ENCODE results near the gene TXN2. TPM values are rescaled to one million over a fixed set of nuclear protein-coding genes. Genes with fewer than 3 reads are reported as not detected.

TXN2 gene
- total RNA-seq, 1 experiment from 2014 or later, result 58.6 TPM

GRCh38 chr22:36449596-36450175, 31.8 kb downstream of the TXN2 start:
- no peaks in the 10 kb centered on the region for H4K20me1 ChIP-seq (ENCODE audit: control insufficient read depth, insufficient read depth, insufficient read length)
- no peak overlapping the region for H3K27ac Mint-ChIP-seq
- no peak overlapping the region for H3K4me3 Mint-ChIP-seq
- H3K36me3 Mint-ChIP-seq (ENCODE audit: insufficient read depth in 1 of 3, low read depth in 3 of 3), result peaks cover 0 to 3% (median 0%) of the 10 kb centered on the region in 3 experiments; a peak in 1 of 7 replicates
- no peak overlapping the region for H3K9ac ChIP-seq (ENCODE audit: extremely low read depth, insufficient read length, low read length)
- H4K91ac ChIP-seq (ENCODE audit: insufficient read length, low read depth, low read length), result no peak overlapping the region
- H3K4me1 ChIP-seq (ENCODE audit: insufficient read depth, low read length), result no peaks in the 10 kb centered on the region
- no peak overlapping the region for H2BK120ac ChIP-seq (ENCODE audit: low read depth, low read length, poor library complexity, severe bottlenecking)
- H3K27me3 Mint-ChIP-seq (ENCODE audit: low read depth), result peaks cover 3% of the 10 kb centered on the region
- no peaks in the 10 kb centered on the region for H3K9me3 ChIP-seq (ENCODE audit: control insufficient read depth, low read depth, low read length)
- H2BK5ac ChIP-seq (ENCODE audit: insufficient read length, low read length), result no peak overlapping the region
- H2AK5ac ChIP-seq (ENCODE audit: insufficient read length, low read length), result no peak overlapping the region
- H3K27ac ChIP-seq (ENCODE audit: insufficient read length, low read depth, low read length), result no peak overlapping the region
- H3K4me2 ChIP-seq (ENCODE audit: insufficient read depth, insufficient read length, low read length), result no peak overlapping the region
- peaks cover 16 to 18% of the 10 kb centered on the region in 2 experiments for H3K4me1 Mint-ChIP-seq
- no peak overlapping the region for H3K18ac ChIP-seq (ENCODE audit: insufficient read length, low read depth, low read length)
- no peak overlapping the region for H4K5ac ChIP-seq (ENCODE audit: insufficient read length, low read depth, low read length)
- no CpG with 5 or more reads among the region's 11 CpGs for WGBS (ENCODE audit: extremely low coverage, insufficient read length, low lambda C conversion rate)
- TF ChIP-seq CTCF (conservative IDR thresholded peaks at IDR 0.05), result no peak
- no peak for DNase-seq
- H2BK12ac ChIP-seq (ENCODE audit: insufficient read length, low read depth, low read length), result no peak overlapping the region
- H4K8ac ChIP-seq (replicated peaks; ENCODE audit: insufficient read length, low read depth, low read length), result no peak overlapping the region
- H3T11ph ChIP-seq (ENCODE audit: low read length), result no peak overlapping the region
- no peak overlapping the region for H3K23ac ChIP-seq (ENCODE audit: insufficient read length, low read depth, low read length)
- no peak overlapping the region for H3K56ac ChIP-seq (ENCODE audit: insufficient read length, low read depth, low read length)
- H2BK20ac ChIP-seq (ENCODE audit: low read depth, low read length, poor library complexity, severe bottlenecking), result no peak overlapping the region
- no peaks in the 10 kb centered on the region for H3K27me3 ChIP-seq (ENCODE audit: insufficient read depth, low read length)
- peaks cover 2% of the 10 kb centered on the region for H3K23me2 ChIP-seq (ENCODE audit: insufficient read length, low read depth, low read length, poor library complexity, severe bottlenecking)
- H3K79me2 ChIP-seq (ENCODE audit: insufficient read depth, low read length), result no peaks in the 10 kb centered on the region
- H2AFZ ChIP-seq (ENCODE audit: low read length), result no peak overlapping the region
- no peaks in the 10 kb centered on the region for H3K79me1 ChIP-seq (ENCODE audit: insufficient read depth, low read depth, low read length, poor library complexity, severe bottlenecking)
- H2BK15ac ChIP-seq (ENCODE audit: low read depth, low read length), result no peak overlapping the region
- H3K9me3 Mint-ChIP-seq, result peaks cover 0 to 4% of the 10 kb centered on the region in 2 experiments; a peak in 1 of 5 replicates
- H3K4ac ChIP-seq (ENCODE audit: low read depth, low read length), result no peak overlapping the region
- no peak overlapping the region for H3K14ac ChIP-seq (ENCODE audit: insufficient read depth, low read length)
